Mucosa of rectum (tissue), 2 donors: ENCODE data around the gene TTLL1.

Source experiments
- H3K27ac ChIP-seq, 2 donors: one replicate each; pipeline ENCODE4 v1.7.0; 2013; ENCODE audit warnings: inconsistent platforms in 2 of 2, low read depth in 2 of 2, low read length in 2 of 2
- H3K27me3 ChIP-seq, 2 donors: one replicate each; pipeline ENCODE4 v1.7.0; 2013; ENCODE audit warnings: low read length in 2 of 2; ENCODE audit not compliant: control insufficient read depth in 2 of 2, insufficient read depth in 2 of 2
- H3K36me3 ChIP-seq, 2 donors: one replicate each; pipeline ENCODE4 v1.7.0; 2013; ENCODE audit warnings: low read length in 2 of 2; ENCODE audit not compliant: control insufficient read depth in 2 of 2, insufficient read depth in 2 of 2
- H3K4me1 ChIP-seq, 2 donors: one replicate each; pipeline ENCODE4 v1.7.0; 2013; ENCODE audit warnings: low read length in 2 of 2, mild to moderate bottlenecking in 1 of 2; ENCODE audit not compliant: control insufficient read depth in 2 of 2, insufficient read depth in 2 of 2
- H3K4me3 ChIP-seq, 2 donors: one replicate each; pipeline ENCODE4 v1.7.0; 2013; ENCODE audit warnings: low read length in 2 of 2
- H3K9ac ChIP-seq, 2 donors: one replicate each; pipeline ENCODE4 v1.7.0; 2013; ENCODE audit warnings: low read length in 2 of 2, low read depth in 1 of 2, mild to moderate bottlenecking in 1 of 2
- H3K9me3 ChIP-seq, 2 donors: one replicate each; pipeline ENCODE4 v1.7.0; 2013; ENCODE audit warnings: low read length in 2 of 2; ENCODE audit not compliant: control insufficient read depth in 2 of 2
- donor health status: healthy.
- donor health status: Normal muscosa, but diverticular disease.

TTLL1 gene

DNA sequence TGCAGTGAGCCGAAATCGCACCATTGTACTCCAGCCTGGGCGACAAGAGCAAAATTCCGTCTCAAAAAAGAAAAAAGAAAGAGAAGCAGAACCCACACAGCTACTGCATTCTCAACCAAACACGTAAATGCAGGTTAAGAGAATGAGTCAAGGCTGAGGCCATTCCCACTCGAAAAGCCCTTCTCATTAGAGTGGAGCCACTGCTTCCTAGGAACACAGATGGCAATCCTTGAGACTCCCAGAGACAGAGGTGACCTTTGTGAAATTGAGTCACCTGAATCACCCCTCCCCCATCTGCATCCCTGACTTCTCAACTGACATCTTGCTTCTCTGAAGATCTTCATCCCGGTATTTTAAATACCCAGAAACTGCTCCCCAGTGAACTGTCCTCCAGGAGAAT lies 82.4 kb downstream of the TTLL1 start:
- H3K9ac ChIP-seq = peak overlapping the region; percentile 34 to 44
- peak overlapping the region; percentile 93 to 95 for H3K27ac ChIP-seq
- no peaks in the 10 kb centered on the region for H3K9me3 ChIP-seq
- peaks cover 60 to 72% of the 10 kb centered on the region in 2 donors for H3K4me1 ChIP-seq
- H3K27me3 ChIP-seq = no peaks in the 10 kb centered on the region
- no peaks in the 10 kb centered on the region for H3K36me3 ChIP-seq
- H3K4me3 ChIP-seq = no peak overlapping the region

DNA sequence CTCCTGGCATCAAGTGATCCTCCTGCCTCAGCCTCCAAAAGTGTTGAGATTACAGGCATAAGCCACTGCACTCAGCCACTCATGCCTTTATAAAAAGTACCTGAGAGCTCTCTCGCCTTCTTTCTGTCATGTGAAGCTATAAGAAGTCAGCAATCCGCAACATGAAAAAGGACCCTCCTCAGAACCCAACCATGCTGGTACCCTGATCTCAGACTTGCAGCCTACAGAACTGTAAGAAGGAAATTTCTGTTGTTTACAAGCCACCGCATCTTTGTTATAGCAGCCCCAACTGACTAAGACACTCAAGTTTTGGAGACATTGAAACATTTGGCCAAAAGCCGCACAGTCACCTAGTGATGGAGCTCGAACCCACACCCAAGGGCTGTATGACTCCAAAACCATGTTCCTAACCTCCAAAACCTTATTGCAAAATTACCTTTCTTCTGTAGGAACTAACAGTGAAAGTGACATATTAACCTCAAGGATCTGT lies 83.1 kb downstream of the TTLL1 start:
- no peaks in the 10 kb centered on the region for H3K36me3 ChIP-seq
- no peaks in the 10 kb centered on the region for H3K27me3 ChIP-seq
- peak overlapping the region in 1 of 2 donors; percentile 44 for H3K9ac ChIP-seq
- H3K4me1 ChIP-seq = peaks cover 63 to 78% of the 10 kb centered on the region in 2 donors
- H3K27ac ChIP-seq = peak overlapping the region in 1 of 2 donors; percentile 95
- no peak overlapping the region for H3K4me3 ChIP-seq
- no peaks in the 10 kb centered on the region for H3K9me3 ChIP-seq

DNA sequence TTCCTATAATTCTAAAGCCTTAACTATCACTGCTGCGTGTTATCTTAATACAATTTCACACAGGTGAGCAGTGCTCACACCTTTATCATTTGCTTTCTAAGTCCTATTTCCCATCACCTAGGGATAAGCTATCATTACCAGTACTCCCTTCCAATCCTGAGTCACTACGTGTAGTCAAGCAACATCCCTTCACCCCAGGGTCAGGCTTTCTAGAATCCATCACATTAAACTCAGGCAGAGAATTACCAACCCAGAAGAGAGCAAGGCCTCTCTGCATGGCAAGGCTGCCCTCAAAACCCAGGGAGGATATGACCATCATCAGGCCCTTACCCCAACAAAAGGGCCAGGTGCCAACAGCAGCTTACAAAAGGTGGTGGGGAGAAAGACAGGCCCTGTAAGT lies 84.1 kb downstream of the TTLL1 start:
- Histone ChIP-seq H3K4me3 (no peak overlapping the region), H3K36me3 (no peaks in the 10 kb centered on the region), H3K9me3 (no peaks in the 10 kb centered on the region), H3K27ac (peak overlapping the region; percentile 23 to 89), H3K9ac (peak overlapping the region in 1 of 2 donors; percentile 3), H3K4me1 (peaks cover 66 to 75% of the 10 kb centered on the region in 2 donors), H3K27me3 (no peaks in the 10 kb centered on the region)

DNA sequence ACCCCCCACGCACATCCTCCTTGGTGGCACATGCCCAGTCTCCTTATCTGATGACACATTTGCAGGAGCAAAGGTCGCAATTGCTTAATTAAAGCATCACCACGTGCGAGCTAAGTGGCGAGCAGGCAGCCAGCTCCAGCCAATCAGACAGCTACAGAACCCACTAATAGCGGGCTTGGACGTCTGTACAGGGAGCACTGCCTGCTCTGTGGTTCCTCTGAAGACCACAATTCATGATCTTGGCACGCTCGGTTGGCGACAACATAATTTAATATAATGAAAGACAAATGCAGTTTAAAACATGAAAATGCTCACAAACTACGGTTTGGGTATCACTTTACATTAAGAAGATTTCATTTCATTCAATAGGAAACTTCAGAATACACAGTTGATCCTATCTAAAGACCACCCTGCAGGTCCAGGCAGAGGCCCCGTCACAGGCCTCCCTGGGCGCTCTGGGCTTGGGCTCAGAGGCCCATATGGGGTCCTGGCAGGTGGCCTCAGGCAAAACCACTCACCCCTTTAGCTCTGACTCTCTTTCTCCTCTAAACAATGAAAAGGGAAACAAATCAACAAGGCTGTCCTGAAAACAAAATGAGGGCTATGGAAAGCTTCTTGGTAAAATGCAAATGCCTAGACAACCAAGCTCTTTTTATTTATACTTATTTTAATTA lies 84.7 kb downstream of the TTLL1 start:
- peak overlapping the region; percentile 84 to 89 for H3K27ac ChIP-seq
- peaks cover 67 to 75% of the 10 kb centered on the region in 2 donors for H3K4me1 ChIP-seq
- no peaks in the 10 kb centered on the region for H3K27me3 ChIP-seq
- peak overlapping the region in 1 of 2 donors; percentile 8 for H3K4me3 ChIP-seq
- no peaks in the 10 kb centered on the region for H3K36me3 ChIP-seq
- no peaks in the 10 kb centered on the region for H3K9me3 ChIP-seq
- peak overlapping the region; percentile 32 to 58 for H3K9ac ChIP-seq

DNA sequence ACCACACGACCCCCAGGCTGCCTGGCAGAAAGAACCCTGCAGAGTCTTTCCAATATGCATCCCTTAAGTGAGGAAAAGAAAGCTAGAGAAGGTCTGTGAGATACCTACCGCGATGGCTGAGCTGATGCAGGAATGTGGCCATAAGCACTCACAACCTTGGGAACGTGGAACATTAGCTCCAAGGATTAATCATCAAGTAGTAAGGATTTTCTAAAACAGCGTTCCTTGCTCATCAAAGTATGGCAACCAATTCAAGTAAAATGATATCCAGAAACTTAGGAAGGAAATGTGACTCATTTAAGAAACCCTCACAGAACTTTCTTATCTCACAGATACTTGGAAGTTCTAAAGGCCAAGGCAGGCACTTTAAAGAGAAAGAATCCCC lies 87.0 kb downstream of the TTLL1 start:
- Histone ChIP-seq H3K27me3 (no peaks in the 10 kb centered on the region), H3K4me1 (peaks cover 47 to 67% of the 10 kb centered on the region in 2 donors), H3K4me3 (no peak overlapping the region), H3K36me3 (no peaks in the 10 kb centered on the region), H3K27ac (no peak overlapping the region), H3K9me3 (no peaks in the 10 kb centered on the region), H3K9ac (no peak overlapping the region)

DNA sequence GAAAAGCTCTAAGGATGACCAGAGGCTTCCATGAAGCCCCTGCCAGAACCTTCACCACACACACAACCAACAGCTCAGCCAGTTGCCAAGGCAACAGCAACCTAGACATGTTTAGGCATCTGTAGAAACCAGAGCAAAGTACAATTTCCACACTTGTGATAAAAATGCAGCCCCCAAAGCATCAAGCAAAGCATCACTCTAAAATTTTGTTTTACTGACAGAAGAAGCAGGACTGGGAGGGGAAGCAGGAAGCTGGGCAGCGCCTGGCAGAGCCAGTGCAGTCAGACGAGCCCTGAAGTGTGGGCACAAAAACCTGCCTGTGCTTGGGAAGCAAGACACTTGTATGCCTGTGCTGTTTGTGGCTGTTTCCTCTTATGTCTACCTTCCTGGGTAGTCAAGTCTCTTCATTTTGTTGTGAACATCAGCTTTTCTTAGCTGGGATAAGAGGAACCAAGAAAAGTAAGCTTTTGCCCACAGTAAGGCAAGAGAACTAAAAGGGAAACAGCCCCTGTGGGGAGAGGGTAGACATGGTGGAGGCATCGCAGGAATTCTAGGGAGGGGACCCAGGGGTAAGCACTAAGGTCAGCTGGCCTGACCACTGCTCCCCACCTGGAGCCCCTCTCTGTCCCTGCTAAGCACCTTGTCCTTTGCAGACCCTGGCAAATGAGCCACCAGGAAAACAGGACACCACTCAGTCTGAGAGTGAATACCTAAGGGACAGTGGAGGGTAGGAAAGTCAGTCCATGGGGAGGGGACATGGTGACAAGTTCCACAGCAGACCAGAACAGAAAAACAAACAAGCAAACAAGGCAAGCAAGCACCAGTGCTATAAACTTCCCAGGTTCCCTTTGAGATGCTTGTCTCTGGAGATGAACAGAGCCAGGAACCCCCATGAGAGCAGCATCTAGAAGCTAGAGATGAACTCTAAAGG lies 87.7 kb downstream of the TTLL1 start:
- Histone ChIP-seq H3K27ac (peak overlapping the region; percentile 44 to 62), H3K4me1 (peaks cover 46 to 65% of the 10 kb centered on the region in 2 donors), H3K36me3 (no peaks in the 10 kb centered on the region), H3K27me3 (no peaks in the 10 kb centered on the region), H3K9ac (peak overlapping the region; percentile 19 to 46), H3K9me3 (no peaks in the 10 kb centered on the region), H3K4me3 (no peak overlapping the region)

DNA sequence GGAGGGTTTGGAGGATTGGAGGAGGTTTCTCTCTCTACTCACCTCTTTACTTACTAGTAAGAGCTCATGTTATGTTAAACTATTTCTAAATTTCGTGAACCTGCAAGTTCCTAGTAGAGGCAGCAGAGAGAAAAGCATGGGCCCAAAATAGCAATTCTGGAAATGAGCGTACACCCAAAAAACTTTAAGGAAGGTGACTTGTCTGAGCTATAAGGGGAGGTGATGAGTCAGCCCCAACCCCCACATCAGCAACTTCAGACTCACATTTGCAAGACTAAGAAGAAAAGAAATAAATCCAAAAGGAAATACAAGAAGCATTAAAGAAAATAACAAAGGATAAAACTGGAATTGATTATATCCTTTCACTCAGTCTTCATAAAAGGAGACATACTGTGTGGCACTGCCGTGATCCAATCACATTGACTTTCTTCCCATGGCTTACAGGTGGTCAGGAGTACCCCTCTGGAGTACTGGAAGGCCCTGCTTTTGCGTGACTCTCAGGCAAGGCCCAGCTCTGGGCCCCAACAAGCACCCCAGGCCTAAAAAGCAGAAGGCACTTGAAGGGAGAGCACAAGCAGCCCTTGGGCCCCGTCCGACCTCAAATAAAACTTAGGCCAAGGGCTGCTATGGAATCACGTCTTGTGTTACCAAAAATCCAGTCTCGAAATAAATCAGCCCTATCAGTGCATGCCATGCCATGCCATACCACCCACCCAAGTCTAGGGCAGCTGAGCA lies 88.6 kb downstream of the TTLL1 start:
- no peaks in the 10 kb centered on the region for H3K36me3 ChIP-seq
- no peak overlapping the region for H3K4me3 ChIP-seq
- H3K27me3 ChIP-seq = no peaks in the 10 kb centered on the region
- no peaks in the 10 kb centered on the region for H3K9me3 ChIP-seq
- H3K4me1 ChIP-seq = peaks cover 48 to 62% of the 10 kb centered on the region in 2 donors
- peak overlapping the region; percentile 1 to 46 for H3K9ac ChIP-seq
- peak overlapping the region; percentile 44 to 62 for H3K27ac ChIP-seq

DNA sequence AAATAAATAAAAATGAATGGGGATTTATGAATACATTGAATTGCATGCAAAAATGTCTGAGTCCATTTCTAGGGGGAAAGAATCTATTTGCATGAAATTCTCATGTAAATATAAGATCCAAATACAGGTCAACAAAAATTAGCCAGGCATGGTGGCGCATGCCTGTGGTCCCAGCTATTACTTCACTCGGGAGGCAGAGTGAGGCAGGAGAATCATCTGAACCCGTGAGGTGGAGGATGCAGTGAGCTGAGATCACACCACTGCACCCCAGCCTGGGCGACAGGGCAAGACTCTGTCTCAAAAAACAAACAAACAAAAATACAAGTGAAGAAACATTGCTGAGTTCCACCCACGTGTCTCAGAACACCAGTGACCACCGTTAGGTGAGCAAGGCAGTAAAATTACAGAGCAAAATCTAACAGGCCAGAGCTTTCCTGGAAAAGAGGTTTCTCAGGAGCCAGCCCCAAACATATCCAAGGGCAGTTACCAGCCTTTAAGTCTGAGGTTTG lies 91.6 kb downstream of the TTLL1 start:
- H3K36me3 ChIP-seq = no peaks in the 10 kb centered on the region
- H3K4me1 ChIP-seq = peaks cover 49 to 61% of the 10 kb centered on the region in 2 donors
- no peak overlapping the region for H3K9ac ChIP-seq
- H3K27ac ChIP-seq = peak overlapping the region in 1 of 2 donors; percentile 24
- H3K9me3 ChIP-seq = no peaks in the 10 kb centered on the region
- H3K4me3 ChIP-seq = no peak overlapping the region
- H3K27me3 ChIP-seq = no peaks in the 10 kb centered on the region

DNA sequence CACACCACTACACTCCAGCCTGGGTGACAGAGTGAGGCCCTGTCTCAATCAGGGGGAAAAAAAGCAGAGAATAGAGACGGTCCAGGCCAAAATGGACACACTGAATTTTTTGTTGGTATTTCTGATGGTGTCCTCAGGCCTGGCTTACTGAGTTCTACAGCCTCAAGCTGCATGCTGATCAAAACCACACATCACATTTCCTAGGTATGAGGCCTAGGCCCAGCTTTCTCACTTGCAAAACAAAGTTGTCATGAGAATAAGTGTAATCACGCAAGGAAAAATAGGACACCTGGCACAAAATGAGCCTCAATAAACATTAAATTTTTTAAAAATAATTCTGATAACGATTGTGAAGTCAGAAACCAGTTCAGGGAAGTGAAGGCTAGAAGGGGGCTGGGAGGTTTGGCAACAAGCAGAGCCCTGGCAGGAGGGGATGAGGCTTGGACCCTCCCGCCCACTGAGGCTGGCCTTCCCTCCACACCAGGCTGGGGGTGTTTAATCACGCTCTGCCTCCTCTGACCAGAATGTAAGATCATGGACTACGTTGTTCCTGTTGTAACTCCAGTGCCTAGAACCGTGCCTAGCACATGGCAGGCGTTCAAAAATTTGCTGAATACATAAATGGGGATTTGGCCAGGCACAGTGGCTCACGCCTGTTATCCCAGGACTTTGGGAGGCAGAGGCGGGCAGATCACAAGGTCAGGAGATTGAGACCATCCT lies 92.4 kb downstream of the TTLL1 start:
- no peak overlapping the region for H3K4me3 ChIP-seq
- peaks cover 46 to 64% of the 10 kb centered on the region in 2 donors for H3K4me1 ChIP-seq
- no peaks in the 10 kb centered on the region for H3K9me3 ChIP-seq
- peak overlapping the region; percentile 27 to 60 for H3K9ac ChIP-seq
- H3K27me3 ChIP-seq = no peaks in the 10 kb centered on the region
- H3K36me3 ChIP-seq = no peaks in the 10 kb centered on the region
- peak overlapping the region; percentile 96 to 99 for H3K27ac ChIP-seq
